ENCODE results near the gene LHPP. TPM values are rescaled to one million over a fixed set of nuclear protein-coding genes. Genes with fewer than 3 reads are reported as not detected.

LHPP gene
- total RNA-seq, 2 experiments from 2014 or later: 4.9 to 5.5 TPM

DNA sequence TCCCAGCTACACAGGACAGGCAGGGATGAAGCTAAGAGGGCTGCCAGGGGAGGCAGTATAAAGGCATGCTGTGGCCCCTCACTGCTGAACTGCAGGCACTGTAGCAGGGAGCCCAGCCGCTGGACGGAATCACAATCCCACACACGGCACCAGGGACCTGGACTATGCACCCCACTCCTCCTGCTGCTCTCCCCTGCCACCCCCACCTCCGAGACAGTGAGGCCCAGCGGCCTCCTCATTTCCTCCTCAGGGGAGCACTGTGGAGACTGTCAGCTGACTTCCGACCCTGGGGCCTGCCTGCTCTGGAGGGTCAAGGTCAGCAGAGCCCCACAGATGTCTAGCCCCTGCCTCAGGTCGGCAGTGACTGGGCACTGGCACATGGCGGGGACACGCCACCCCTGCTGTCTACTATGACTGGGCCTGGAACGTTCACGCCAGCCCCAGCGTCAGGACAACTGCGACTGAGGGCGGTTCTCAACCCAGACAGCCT, 189.8 kb downstream of the LHPP start:
- ChIA-PET CTCF (interaction anchor here (1.1 to 5.1 kb wide), 5 partner anchors 20 to 67 kb away, joined by 3 to 24 read pairs (median 5); no protein-coding TSS in a partner anchor), POLR2A (interaction anchor here (0.7 to 3.7 kb wide), 3 partner anchors 37 to 67 kb away, joined by 3 to 16 read pairs (median 3); no protein-coding TSS in a partner anchor)

DNA sequence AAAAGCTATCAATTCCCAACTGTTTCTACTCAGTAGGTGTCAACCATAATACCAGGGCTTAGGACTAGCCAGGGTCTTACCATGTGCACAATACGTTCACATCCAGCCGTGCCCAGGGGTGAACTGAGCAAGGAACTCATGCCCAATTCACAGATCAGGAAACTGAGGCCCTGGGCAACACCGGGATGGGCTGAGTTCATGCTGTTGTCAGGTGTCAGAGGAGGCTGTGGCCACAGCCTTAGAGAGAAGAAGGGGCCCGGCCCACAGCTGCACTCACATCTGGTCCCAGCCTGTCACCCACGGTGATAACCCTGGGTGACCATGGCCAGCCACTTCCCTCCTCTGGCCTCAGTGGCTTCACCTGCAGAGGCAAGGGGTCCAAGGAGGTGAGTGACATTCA, 190.6 kb downstream of the LHPP start:
- POLR2A ChIA-PET: no interaction called here
- CTCF ChIA-PET: interaction anchor here (0.9 to 2.0 kb wide), 3 partner anchors 19 to 38 kb away, joined by 3 to 5 read pairs (median 3); no protein-coding TSS in a partner anchor

DNA sequence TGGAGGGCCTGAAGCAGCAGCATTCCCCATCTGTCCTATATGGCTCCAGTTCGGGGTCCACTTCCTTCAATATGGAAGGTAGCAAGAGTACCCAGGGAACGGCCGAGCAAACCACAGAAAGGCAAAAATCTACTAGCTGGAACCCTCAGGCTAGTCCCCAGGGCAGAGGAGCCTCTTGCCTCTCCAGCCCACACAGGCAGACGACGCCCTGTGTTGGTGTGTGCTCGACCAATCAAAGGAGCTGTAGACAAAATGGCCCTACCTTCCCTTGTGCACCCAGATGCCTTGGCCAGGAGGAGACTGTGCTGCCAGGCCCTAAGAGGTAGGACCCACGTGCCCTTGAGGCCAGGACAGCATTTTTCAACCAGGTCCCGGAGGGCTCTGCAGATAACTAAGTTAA, 191.1 kb downstream of the LHPP start:
- ChIA-PET POLR2A (no interaction called here), CTCF (interaction anchor here (0.6 to 2.0 kb wide), 3 partner anchors 19 to 67 kb away, joined by 3 to 5 read pairs (median 3); no protein-coding TSS in a partner anchor)

DNA sequence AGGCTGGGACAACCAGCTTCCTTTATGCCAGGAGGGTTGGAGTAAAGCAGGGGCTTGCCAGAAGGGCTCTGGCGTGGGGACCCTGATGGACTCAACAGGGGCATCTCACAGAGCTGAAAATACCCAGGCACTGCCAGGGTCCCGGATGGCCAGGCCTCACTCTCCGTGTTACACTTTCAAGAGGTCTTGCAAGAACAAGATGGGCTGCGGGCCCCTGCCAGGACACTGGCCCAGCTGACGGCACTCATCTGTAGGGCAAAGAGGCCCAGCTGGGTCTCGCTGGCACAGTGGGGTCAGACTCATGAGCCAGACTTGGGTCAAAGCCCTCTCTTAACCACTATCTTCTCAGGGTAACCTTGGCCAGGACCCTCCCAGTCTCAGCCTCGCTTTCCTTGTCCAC, 191.7 kb downstream of the LHPP start:
- ChIA-PET CTCF (interaction anchor here (0.6 to 2.0 kb wide), 2 partner anchors 18 to 66 kb away, joined by 3 to 5 read pairs; no protein-coding TSS in a partner anchor), POLR2A (no interaction called here)

DNA sequence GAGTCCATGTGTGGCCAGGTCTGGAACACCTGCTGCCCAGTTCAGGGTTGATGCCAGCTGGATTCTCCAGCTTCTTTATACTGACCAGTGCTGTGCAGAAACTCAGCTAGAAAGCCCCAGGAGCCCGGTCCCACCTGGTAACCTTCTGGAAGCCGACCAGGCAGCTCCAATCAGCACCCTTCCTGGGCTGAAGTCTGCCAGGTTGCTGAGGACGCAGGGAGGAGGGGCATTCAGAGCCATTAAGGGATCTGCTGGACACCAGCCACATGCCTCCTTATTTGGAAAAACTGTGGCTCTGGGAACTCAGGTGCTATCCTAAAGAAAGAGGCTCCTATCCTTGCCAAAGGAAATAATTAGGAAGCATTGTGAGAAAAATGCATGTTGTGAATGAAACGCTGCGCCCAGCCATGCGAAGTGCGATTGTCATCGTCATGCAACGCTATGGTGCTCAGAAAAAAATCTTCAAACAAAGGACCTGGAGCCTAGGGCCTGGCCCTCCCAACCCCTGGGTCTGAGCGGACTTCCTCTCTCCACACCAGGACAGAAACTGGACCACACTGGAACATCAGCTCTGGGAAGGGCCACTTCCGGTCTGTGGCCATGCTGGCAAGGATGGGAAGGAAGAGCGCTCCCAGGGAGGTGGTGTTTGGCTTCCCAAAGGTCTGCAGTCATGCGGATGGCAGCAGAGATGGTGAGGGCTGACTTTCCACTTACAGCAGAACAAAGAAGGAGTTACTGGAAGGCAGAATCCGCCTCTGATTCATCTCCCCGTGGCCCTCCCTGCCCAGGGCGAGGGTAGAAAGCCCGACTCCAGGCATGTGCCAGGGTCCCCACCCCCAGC, 192.4 kb downstream of the LHPP start:
- ChIA-PET POLR2A (no interaction called here), CTCF (interaction anchor here (1.0 kb wide), 1 partner anchor 64 kb away, joined by 4 read pairs; no protein-coding TSS in a partner anchor)

DNA sequence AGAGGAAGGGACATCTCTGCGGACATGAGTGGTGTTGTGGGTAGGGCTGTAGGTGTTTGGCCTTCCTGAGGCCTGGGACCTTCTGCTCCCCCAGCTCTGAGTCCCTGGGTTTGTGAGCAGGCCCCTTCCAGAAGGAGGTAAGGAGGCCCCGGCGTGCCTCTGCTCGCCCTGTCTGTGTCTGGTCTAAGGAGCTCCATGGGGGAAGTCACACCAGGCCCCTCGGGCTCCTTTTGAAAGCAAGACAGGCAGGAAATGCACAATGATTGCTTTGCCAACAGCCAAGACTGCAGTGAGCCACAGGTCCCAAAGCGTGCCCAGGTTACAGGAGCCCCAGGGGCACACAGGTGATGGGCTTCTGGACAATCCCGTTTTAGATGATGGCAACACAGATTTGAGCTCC, 193.1 kb downstream of the LHPP start:
- ChIA-PET CTCF (interaction anchor here (0.6 to 1.2 kb wide), 3 partner anchors 34 to 124 kb away, joined by 3 to 4 read pairs (median 4); no protein-coding TSS in a partner anchor), POLR2A (no interaction called here)

DNA sequence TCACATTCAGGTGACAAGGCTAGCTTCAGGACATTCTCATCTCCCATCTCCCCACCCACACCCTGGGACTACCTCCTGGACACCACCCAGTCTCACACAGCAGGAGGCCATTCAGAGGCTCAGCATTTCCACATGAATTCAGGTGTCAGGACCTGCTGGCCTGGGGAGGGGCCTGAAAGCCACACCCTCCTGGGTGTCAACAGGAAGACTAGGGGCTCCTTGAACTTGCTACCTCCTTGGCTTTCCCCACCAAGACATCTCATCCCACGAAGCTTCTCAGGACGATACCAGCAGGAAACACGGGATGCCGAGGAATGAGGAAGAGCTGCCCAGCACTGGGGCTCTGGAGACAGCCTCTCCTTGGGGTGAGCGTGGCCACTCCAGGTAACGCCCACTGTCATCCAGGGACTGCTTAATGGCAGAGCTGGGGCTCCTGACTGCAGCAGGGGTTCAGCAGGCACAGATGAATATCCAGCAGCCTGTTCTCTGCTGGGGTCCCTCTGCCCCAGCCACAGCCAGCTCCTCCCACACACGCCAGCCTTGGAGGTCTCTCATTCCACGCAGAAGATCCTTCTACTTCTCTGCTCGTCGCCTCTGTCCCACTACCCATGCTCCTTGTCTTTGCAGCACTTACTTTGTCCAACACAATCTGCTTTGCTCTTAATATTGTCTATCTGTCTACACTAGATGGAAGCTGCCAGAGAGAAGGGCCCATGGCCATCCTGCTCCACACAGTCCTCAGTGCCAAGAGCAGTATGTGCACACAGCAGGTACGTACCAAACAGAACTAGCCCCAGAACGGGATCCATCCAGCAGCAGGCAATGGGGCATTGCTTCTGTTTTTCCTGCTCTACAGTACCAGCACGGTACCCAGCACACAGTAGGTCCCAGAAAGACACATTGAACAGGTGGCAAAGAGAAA, 193.8 kb downstream of the LHPP start:
- POLR2A ChIA-PET: no interaction called here
- CTCF ChIA-PET: interaction anchor here (0.6 to 1.2 kb wide), 2 partner anchors 33 to 123 kb away, joined by 3 to 4 read pairs; no protein-coding TSS in a partner anchor

DNA sequence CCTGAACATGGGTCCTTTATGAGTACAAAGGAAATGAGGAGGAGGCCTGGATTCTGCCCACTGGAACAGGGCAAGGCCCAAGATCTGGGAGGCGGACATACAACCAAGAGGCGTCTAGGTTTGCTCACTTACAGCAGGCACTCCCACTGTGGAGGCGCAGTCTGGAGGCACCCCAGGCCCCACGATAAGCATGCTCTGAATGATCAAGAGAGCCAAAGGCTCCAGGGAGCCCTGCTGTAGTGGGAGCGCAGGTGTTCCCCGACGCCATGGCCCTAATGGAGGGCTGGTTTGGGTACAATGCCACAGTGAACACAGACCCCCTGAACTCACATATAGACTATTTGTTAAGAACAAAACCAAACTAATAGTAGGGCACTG, 194.5 kb downstream of the LHPP start:
- CTCF ChIA-PET: no interaction called here
- POLR2A ChIA-PET: no interaction called here

DNA sequence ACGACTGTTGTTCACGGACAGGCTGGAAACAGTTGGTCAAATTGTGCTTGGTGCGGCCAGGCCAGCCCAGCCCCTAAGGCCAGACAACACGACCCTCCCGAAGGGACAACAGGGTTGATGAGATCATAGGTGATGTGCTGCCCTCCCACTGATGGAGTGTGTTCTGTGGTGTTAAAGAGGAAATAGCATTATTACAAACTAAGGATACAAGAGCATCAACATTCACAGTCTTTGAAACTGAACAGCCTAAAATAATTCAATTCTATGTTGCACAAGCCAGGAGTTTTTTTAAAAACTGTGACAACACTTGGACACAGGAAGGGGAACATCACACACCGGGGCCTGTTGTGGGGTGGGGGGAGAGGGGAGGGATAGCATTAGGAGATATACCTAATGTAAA, 194.9 kb downstream of the LHPP start:
- ChIA-PET POLR2A (no interaction called here), CTCF (no interaction called here)

DNA sequence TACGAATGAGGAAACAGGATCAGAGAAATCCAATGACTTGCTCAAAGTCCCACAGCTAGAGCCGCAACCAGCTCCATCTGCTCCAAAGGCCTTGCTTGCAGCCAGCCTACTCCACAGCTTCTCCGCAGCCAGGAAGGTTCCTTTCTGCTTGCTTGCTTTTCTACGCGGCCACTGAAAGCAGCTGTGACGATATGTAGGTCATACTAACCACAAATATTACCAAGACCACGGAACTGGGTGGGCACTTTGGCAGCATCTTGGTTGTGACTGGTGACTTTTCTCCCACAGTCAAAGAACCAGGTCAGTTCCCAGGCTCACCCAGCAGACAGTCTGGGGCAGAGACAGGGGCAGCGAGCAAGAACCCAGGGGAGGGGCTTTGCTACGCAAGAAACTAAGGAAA, 196.2 kb downstream of the LHPP start:
- POLR2A ChIA-PET: interaction anchor here (0.6 kb wide), 1 partner anchor 30 kb away, joined by 3 read pairs; no protein-coding TSS in a partner anchor
- CTCF ChIA-PET: interaction anchor here (1.5 to 3.4 kb wide), 3 partner anchors 14 to 84 kb away, joined by 3 to 14 read pairs (median 5); no protein-coding TSS in a partner anchor

DNA sequence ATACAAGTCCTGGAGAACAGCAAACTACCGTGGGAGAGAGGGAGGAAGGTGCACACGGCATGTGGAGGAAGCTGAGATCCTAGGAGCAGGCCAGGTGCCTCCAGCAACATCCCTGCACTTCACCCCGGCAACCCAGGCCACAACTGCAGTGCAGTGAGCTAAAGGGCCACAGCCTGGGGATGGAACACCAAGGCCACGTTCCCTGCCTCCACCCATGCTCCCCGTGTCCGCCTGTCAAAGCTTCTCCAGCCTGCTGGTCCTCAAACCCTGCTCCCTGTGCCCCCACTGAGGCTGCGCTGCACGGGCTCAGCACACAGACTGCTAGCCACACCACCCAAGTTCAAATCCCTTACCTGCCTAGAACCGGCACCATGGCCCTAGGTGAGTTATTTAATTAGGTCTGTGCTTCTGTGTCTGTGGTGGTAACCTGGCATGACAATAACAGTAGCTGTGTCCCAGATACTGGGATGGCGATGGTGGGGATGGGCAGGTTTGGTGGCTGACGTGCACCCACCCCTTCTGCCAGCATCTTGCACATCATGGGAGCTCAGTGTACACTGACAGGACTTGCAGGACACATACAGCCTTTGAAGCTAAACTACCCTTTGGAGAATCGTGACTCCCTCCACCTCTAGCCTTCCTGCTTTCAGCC, 197.1 kb downstream of the LHPP start:
- ChIA-PET POLR2A (interaction anchor here (1.3 kb wide), 1 partner anchor 59 kb away, joined by 3 read pairs; no protein-coding TSS in a partner anchor), CTCF (interaction anchor here (0.9 to 3.4 kb wide), 7 partner anchors 9 to 129 kb away, joined by 3 to 14 read pairs (median 4); no protein-coding TSS in a partner anchor)

DNA sequence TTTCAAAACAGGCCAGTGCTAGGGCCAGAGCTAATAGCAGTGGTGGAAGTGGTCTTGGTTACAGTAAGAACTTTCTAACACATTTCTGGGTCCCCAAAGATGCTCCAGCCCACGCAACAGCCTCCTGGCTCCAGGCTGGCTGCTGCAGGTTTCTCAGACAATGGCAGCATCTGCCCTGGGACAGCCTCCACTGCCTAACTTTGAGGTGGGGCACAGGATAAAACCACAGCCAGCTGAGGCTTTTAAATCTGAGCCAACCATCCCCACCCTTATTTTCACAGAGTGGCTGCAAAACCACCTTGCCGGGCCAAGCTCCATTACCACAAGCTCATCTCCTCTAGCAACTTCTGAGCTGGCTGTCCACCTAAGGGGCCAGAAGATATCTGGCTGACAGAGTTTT, 197.8 kb downstream of the LHPP start:
- POLR2A ChIA-PET: interaction anchor here (1.3 kb wide), 1 partner anchor 58 kb away, joined by 3 read pairs; no protein-coding TSS in a partner anchor
- CTCF ChIA-PET: interaction anchor here (0.9 to 3.4 kb wide), 6 partner anchors 9 to 129 kb away, joined by 3 to 14 read pairs (median 4); no protein-coding TSS in a partner anchor

DNA sequence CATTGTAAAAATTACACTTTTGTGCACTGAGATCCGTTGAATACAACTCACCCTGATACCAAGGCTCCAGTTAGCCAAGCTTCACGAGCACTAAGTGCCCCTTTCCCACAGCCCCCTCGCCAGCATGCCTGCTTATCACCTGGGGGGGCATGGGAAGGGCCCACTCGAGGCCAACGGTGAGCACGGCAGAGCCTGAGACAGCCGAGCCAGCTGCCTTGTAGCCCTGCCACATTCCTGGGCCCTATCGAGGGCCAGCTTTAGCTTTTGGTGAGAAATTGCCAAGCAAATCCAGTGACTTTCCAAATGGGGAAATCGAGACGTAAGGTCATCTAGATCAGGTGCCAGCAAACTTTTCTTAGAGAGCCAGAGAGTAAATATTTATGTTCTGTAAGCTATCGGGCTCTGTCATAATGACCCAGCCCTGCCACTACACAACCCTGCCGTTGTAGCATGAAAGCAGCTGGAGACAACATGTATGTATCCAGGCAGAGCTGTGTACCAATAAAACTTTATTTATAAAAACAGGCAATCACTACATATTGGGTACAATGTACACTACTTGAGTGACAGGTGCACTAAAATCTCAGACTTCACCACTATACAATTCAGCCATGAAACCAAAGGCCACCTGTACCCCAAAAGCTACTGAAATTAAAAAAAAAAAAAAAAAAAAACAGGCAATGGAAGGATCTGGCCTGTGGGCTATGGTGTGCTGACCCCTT, 198.9 kb downstream of the LHPP start:
- POLR2A ChIA-PET: interaction anchor here (0.9 kb wide), 1 partner anchor 28 kb away, joined by 3 read pairs; no protein-coding TSS in a partner anchor
- CTCF ChIA-PET: interaction anchor here (0.7 to 3.4 kb wide), 4 partner anchors 13 to 257 kb away, joined by 3 to 14 read pairs (median 3); no protein-coding TSS in a partner anchor

DNA sequence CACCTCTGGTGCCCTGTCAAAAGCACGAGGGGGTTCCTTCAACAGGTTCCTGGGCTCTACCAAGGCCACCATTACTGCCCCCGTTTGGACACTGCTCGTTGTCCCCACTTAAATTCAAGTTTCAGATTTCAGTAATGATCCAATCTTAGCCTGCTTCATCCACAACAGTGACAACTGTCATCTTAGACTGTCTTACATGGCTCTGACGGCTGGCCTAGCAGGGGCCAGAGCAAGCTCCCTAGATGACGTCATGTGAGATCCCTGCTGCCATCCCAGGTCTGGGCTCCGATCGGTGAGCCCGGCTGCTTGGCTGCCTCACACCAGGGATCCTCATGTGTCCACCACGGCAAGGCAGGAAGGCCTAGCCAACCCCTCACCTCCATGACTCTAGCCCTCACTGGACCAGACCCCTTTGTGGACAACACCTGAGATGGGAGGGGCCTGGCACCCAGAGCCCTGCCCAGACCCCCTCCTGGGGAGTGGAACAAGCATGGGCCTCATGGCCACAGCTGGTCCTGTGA, 200.1 kb downstream of the LHPP start:
- CTCF ChIA-PET: interaction anchor here (1.6 kb wide), 1 partner anchor 9 kb away, joined by 5 read pairs; no protein-coding TSS in a partner anchor
- POLR2A ChIA-PET: no interaction called here

DNA sequence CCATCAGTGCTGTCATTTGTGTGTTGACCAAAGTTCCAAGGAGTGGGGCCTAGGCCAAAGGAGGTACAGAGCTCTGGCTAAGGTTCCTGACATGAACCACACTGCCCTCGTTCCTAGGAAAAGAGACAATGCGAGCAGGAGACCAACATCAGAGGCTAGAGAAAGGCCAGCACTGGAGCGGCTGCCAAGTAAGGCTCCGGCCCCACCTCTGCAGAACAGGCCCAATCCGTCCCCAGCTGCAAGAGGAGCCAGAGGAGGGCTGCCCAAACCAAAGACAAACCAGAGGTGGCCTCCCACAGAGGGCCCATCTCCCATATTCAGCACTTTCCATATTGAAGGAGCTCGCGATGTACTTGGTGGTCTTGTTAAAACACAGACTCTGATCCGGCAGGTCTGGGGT, 201.6 kb downstream of the LHPP start:
- ChIA-PET CTCF (interaction anchor here (1.1 to 1.6 kb wide), 2 partner anchors 8 to 10 kb away, joined by 3 to 5 read pairs; no protein-coding TSS in a partner anchor), POLR2A (interaction anchor here (0.8 kb wide), 1 partner anchor 39 kb away, joined by 5 read pairs; no protein-coding TSS in a partner anchor)
